CD8-positive, alpha-beta memory T cell (primary cell): ENCODE data around the gene LILRA6. TPM values are rescaled to one million over a fixed set of nuclear protein-coding genes. Genes with fewer than 3 reads are reported as not detected.
A peak's percentile ranks its signal among the peaks of the same experiment; 100 is the strongest.
"Not testable (repeated sequence)": the region's sequence is repeated elsewhere in the genome, so short reads cannot be mapped to it uniquely, and the experiment has no call there.

Source experiments
- CTCF ChIA-PET: fragments of 350-600 bp; sonication (Branson Sonifier 250); formaldehyde crosslinking; loops from one replicate; lab custom pipeline; 2021; ENCODE audit warnings: antibody characterized with exemption; lab: Charles Lee
- POLR2A ChIA-PET: fragments of 350-600 bp; sonication (Branson Sonifier 250); formaldehyde crosslinking; loops from one replicate; lab custom pipeline; 2021; ENCODE audit warnings: antibody characterized with exemption; lab: Charles Lee
- DNase-seq, 5 donors: peaks; one replicate each; pipeline versions ENCODE4 v3.0.0 to v3.0.0-alpha.2; 2020 to 2022; ENCODE audit warnings: mixed read lengths in 1 of 5
- H3K27ac ChIP-seq: one replicate; pipeline ENCODE4 v1.7.0; 2013; ENCODE audit warnings: low read depth, mild to moderate bottlenecking, low read length, moderate library complexity
- H3K27me3 ChIP-seq: 2 replicates; pipeline ENCODE4 v1.7.0; 2013; ENCODE audit warnings: low read length, mild to moderate bottlenecking; ENCODE audit not compliant: insufficient read depth, poor library complexity, severe bottlenecking
- H3K36me3 ChIP-seq: 2 replicates; pipeline ENCODE4 v1.7.0; 2013; ENCODE audit warnings: mild to moderate bottlenecking, low read length, moderate library complexity; ENCODE audit not compliant: insufficient read depth
- H3K4me1 ChIP-seq: 2 replicates; pipeline ENCODE4 v1.7.0; 2013; ENCODE audit warnings: mild to moderate bottlenecking, low read length, moderate library complexity; ENCODE audit not compliant: insufficient read depth
- H3K4me3 ChIP-seq: 2 replicates; pipeline ENCODE4 v1.7.0; 2013; ENCODE audit warnings: mild to moderate bottlenecking, low read length
- H3K9me3 ChIP-seq: 2 replicates; pipeline ENCODE4 v1.7.0; 2013; ENCODE audit warnings: mild to moderate bottlenecking, low read length
- H3K27ac Mint-ChIP-seq, 8 donors: one replicate each; pipeline ENCODE4 v1.8.0; 2020 to 2021; ENCODE audit warnings: mixed read lengths in 8 of 8, mild to moderate bottlenecking in 6 of 8, inconsistent platforms in 3 of 8, moderate library complexity in 3 of 8
- H3K27me3 Mint-ChIP-seq, 2 donors: one replicate each; pipeline ENCODE4 v1.8.0; 2020 to 2021; ENCODE audit warnings: mixed read lengths in 2 of 2, mild to moderate bottlenecking in 1 of 2, moderate library complexity in 1 of 2
- H3K36me3 Mint-ChIP-seq, 3 donors: one replicate each; pipeline ENCODE4 v1.8.0; 2020 to 2021; ENCODE audit warnings: mixed read lengths in 3 of 3, inconsistent platforms in 1 of 3, mild to moderate bottlenecking in 1 of 3
- H3K4me1 Mint-ChIP-seq, 3 donors: one replicate each; pipeline ENCODE4 v1.8.0; 2020 to 2021; ENCODE audit warnings: mixed read lengths in 3 of 3, inconsistent platforms in 1 of 3, mild to moderate bottlenecking in 1 of 3
- H3K4me3 Mint-ChIP-seq, 7 donors: one replicate each; pipeline ENCODE4 v1.8.0; 2020 to 2021; ENCODE audit warnings: mixed read lengths in 7 of 7, mild to moderate bottlenecking in 6 of 7, moderate library complexity in 4 of 7, inconsistent platforms in 2 of 7
- H3K9me3 Mint-ChIP-seq, 5 donors: one replicate each; pipeline ENCODE4 v1.8.0; 2020 to 2022; ENCODE audit warnings: mixed read lengths in 5 of 5, mild to moderate bottlenecking in 3 of 5, moderate library complexity in 2 of 5, inconsistent platforms in 1 of 5
- polyA plus RNA-seq: library from polyadenylated mRNA; unstranded; fragments of 300-500 nt; fragmentation: Illumina TruSeq; gene quantifications from one replicate; pipeline ENCODE4 v1.2.3, GENCODE V29; 2021
- total RNA-seq, 2 experiments: library from RNA; stranded (reverse); gene quantifications; one replicate each; pipeline ENCODE4 v1.2.3, GENCODE V29; 2021

Gene LILRA6
- total and polyA plus RNA-seq, 3 experiments from 2014 or later = 0.37 to 0.45 (median 0.42) TPM

DNA sequence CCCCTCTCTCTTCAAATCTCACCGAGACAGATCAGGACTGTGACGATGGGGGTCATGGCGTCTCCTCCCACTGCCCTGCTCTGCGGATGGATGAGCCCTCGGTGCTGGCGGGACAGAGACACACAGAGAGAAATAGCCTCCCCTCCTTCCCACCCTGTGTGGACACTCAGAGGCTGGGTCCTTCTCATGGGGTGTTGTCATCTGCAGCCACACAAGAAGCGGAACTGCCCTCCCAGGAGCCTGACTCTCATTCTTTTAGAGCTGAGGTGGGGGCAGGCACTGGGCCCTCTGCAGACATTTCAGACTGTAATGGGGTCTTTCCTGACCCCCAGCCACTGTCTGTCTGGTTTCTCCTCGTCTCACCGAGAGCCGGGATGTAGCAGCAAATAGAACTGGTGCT is 37.9 kb upstream of the LILRA6 start:
- POLR2A ChIA-PET, H3K27ac Mint-ChIP-seq, H3K4me1 Mint-ChIP-seq, H3K9me3 Mint-ChIP-seq, DNase-seq, H3K9me3 ChIP-seq, H3K4me3 ChIP-seq, H3K27ac ChIP-seq, H3K4me1 ChIP-seq, H3K36me3 Mint-ChIP-seq, CTCF ChIA-PET, H3K36me3 ChIP-seq, H3K4me3 Mint-ChIP-seq, H3K27me3 ChIP-seq: not testable (repeated sequence)
- peaks cover 17 to 64% of the 10 kb centered on the region in 2 donors for H3K27me3 Mint-ChIP-seq

DNA sequence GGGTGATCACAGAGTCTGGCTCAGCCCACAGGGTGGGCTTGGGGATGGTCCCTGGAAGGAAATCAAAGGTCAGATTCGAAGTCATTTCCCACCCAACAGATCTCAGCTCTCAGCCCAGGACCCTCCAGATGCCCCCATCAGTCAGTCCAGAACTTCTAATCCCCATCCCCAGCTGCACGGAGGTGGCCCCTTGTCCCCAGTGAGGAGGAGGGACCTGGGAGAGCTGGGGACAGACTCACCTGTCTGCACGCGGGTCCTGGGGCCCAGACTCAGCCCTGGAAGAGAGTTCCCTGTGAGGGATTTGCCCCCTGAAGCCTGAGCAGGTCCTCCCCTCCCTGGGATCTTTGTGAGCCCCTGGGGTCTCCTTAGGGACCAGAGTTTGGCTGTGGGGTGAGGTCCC is 37.4 kb upstream of the LILRA6 start:
- H3K4me3 ChIP-seq, DNase-seq, CTCF ChIA-PET, H3K4me1 ChIP-seq, H3K27me3 ChIP-seq, H3K36me3 ChIP-seq, H3K27ac ChIP-seq, H3K9me3 Mint-ChIP-seq, H3K9me3 ChIP-seq, H3K4me3 Mint-ChIP-seq, H3K36me3 Mint-ChIP-seq, POLR2A ChIA-PET, H3K4me1 Mint-ChIP-seq: not testable (repeated sequence)
- Mint-ChIP-seq H3K27ac (peak overlapping the region in 1 of 8 donors; percentile 39), H3K27me3 (peaks cover 17 to 65% of the 10 kb centered on the region in 2 donors)

DNA sequence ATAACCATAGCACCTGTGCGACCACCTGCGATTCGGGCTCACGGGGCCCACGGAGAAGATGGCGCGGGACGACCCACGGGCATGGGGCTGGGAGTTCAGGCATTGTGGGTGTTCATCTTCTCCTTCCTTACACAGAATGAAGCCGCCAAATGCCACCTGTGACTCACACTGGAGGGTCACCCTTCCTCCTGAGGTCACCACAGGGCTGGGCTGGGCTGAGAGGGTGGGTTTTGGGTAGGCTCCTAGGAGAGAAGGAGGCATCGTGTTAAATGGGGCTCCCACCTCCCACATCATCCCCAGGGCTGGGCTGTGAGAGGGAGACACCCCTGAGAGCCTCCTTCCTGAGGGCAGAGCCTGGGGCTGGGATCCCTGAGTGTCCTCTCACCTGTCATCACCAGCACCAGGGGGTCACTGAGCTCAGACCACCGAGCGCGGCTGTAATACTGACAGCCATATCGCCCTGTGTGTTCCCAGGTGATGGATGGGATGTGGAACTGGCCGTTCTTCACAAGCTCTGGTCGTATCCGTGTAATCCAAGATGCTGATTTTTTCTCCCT is 36.9 kb upstream of the LILRA6 start:
- H3K27me3 ChIP-seq = no peaks in the 10 kb centered on the region
- peaks cover 0 to 4% (median under 1%) of the 10 kb centered on the region in 3 donors for H3K4me1 Mint-ChIP-seq
- H3K9me3 ChIP-seq = no peaks in the 10 kb centered on the region
- no peaks in the 10 kb centered on the region for H3K9me3 Mint-ChIP-seq
- DNase-seq = no peak
- CTCF ChIA-PET = no interaction called here
- POLR2A ChIA-PET = no interaction called here
- H3K27ac ChIP-seq = no peak overlapping the region
- H3K27ac Mint-ChIP-seq = peak overlapping the region in 1 of 8 donors; percentile 39
- no peaks in the 10 kb centered on the region for H3K4me1 ChIP-seq
- no peaks in the 10 kb centered on the region for H3K36me3 Mint-ChIP-seq
- no peak overlapping the region for H3K4me3 Mint-ChIP-seq
- no peak overlapping the region for H3K4me3 ChIP-seq
- peaks cover 17 to 60% of the 10 kb centered on the region in 2 donors for H3K27me3 Mint-ChIP-seq
- H3K36me3 ChIP-seq = no peaks in the 10 kb centered on the region

DNA sequence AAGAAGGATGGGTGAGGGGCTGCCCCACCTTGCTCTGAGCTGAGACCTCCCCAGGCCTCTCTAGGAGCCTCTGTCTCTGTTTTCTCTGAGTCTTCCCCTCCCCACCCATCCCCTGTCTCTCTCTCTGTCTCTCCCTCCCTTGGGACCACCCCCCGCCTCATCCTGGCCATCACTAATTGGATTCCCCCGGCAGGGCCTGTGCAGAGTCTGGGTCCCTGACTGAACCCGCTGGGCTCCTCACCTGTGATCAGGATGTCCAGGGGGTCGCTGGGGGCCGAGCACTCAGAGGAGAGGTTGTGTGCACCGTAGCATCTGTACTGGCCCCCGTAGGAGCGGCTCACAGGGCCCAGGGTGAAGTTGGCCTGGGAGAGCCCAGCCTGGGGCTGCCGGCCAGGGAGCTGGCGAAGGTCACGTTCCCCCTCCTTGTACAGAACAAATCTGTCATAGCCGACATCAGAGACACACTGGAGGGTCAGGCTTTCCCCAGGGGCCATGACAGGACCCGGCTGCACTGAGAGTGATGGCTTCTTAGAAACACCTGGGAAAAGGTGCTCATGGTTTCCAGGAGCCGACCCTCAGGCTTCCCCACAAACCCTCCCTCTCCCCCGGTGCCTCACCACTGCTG is 36.1 kb upstream of the LILRA6 start:
- H3K27ac ChIP-seq, H3K4me3 ChIP-seq, H3K4me1 ChIP-seq, H3K4me1 Mint-ChIP-seq, H3K27me3 ChIP-seq, H3K9me3 ChIP-seq, H3K27ac Mint-ChIP-seq, POLR2A ChIA-PET, H3K36me3 Mint-ChIP-seq, CTCF ChIA-PET, H3K9me3 Mint-ChIP-seq, DNase-seq, H3K4me3 Mint-ChIP-seq, H3K36me3 ChIP-seq: not testable (repeated sequence)
- peaks cover 19 to 62% of the 10 kb centered on the region in 2 donors for H3K27me3 Mint-ChIP-seq

DNA sequence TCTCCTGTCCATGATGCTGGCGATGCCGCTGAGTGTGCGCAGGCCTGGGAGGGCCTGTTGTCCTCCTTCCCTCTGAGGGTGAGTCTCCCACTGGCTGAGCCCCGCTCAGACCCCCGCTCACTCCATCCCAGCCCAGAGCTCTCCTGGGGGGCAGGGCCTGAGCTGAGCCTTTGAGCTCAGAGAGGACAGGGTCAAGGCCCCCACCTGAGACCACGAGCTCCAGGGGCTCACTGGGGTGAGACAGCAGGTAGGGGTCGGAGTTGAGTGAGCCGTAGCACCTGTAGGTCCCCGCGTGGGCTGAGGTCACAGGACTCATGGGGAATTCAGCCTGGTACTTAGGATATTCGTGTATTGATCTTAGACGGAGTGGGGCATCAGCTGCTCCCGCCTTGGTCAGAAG is 35.5 kb upstream of the LILRA6 start:
- POLR2A ChIA-PET, H3K27ac Mint-ChIP-seq, CTCF ChIA-PET, H3K4me3 Mint-ChIP-seq, H3K36me3 Mint-ChIP-seq, H3K4me1 Mint-ChIP-seq, H3K9me3 Mint-ChIP-seq, H3K27me3 ChIP-seq, H3K36me3 ChIP-seq, H3K27ac ChIP-seq, H3K4me3 ChIP-seq, DNase-seq, H3K9me3 ChIP-seq, H3K4me1 ChIP-seq: not testable (repeated sequence)
- H3K27me3 Mint-ChIP-seq = peaks cover 19 to 62% of the 10 kb centered on the region in 2 donors

DNA sequence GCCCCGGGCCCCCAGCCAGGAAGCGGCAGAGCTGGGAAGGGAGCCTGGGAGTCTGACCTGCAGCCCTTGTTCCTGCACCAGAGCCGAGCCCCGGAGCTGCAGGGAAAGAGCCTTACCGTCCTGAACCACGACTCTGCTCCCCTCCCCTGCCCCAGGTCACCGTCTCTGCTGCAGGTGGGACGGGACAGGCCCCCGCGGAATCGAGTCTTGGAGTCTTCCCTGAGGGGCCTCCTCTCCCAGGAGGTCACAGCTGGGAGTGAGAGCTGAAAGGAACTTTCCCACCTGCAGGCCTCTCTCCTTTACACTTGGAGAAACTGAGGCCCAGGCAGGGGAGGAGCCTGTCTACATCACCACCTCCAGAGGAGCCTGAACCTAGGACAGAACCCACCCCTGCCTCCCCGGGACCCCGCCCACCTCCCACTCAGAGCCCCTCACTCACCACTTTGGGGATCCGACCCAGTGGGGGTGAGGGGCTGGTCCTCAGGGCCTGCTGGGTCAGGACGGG is 34.6 kb upstream of the LILRA6 start:
- H3K9me3 ChIP-seq, H3K4me3 Mint-ChIP-seq, H3K36me3 ChIP-seq, H3K36me3 Mint-ChIP-seq, H3K27me3 ChIP-seq, H3K4me3 ChIP-seq, POLR2A ChIA-PET, CTCF ChIA-PET, H3K4me1 Mint-ChIP-seq, H3K9me3 Mint-ChIP-seq, H3K27ac ChIP-seq, H3K27ac Mint-ChIP-seq, DNase-seq, H3K4me1 ChIP-seq: not testable (repeated sequence)
- H3K27me3 Mint-ChIP-seq = peaks cover 19 to 58% of the 10 kb centered on the region in 2 donors

DNA sequence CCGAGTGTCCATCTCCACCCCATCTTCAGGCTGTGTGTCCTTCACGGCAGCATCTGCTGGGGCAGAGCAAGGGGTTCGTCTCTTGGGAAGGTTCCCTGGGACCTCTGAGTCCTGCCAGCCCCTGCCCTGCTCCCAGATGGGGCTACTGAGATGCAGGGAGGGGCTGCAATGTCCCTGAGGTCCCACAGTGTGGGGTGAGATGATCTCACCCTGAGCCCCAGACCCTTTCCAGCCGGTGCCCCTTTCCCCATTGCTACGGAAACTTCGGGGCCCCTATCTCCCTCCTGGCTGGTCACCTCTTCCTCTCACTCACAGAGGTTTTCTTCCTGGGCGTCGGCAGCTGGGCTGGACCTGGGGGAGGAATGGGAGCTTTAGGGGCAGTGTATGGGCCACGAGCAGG is 33.4 kb upstream of the LILRA6 start:
- H3K36me3 Mint-ChIP-seq = no peaks in the 10 kb centered on the region
- H3K27ac Mint-ChIP-seq = no peak overlapping the region
- ChIA-PET CTCF (no interaction called here), POLR2A (no interaction called here)
- H3K27me3 ChIP-seq = no peaks in the 10 kb centered on the region
- H3K36me3 ChIP-seq = no peaks in the 10 kb centered on the region
- no peak for DNase-seq
- peaks cover 26 to 49% of the 10 kb centered on the region in 2 donors for H3K27me3 Mint-ChIP-seq
- no peak overlapping the region for H3K4me3 ChIP-seq
- H3K9me3 Mint-ChIP-seq = no peaks in the 10 kb centered on the region
- H3K4me1 Mint-ChIP-seq = no peaks in the 10 kb centered on the region
- no peak overlapping the region for H3K4me3 Mint-ChIP-seq
- no peaks in the 10 kb centered on the region for H3K4me1 ChIP-seq
- H3K27ac ChIP-seq = no peak overlapping the region
- no peaks in the 10 kb centered on the region for H3K9me3 ChIP-seq

DNA sequence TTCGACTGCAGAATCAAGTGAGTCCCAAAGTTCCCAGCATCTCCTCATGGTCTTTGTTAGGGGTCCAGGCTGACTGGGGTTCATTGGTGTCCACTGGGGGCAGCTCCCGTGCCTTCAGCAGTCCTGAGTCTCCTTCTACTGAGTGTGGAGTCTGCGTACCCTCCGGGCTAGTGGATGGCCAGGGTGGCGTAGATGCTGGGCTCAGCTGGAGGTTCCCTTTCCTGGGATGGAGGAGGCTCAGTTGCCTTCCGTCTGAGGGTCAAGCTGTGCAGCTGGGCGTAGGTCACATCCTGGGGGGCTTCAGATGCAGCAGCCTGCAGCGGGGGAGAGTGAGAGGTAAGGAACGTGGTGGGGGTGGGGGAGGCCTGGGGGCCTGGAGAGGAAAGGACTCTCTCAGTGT is 31.9 kb upstream of the LILRA6 start:
- H3K36me3 ChIP-seq, H3K27ac ChIP-seq, DNase-seq, H3K27ac Mint-ChIP-seq, H3K9me3 ChIP-seq, H3K4me1 Mint-ChIP-seq, H3K36me3 Mint-ChIP-seq, CTCF ChIA-PET, H3K27me3 ChIP-seq, H3K9me3 Mint-ChIP-seq, POLR2A ChIA-PET, H3K4me1 ChIP-seq, H3K4me3 ChIP-seq, H3K4me3 Mint-ChIP-seq: not testable (repeated sequence)
- peaks cover 24 to 44% of the 10 kb centered on the region in 2 donors for H3K27me3 Mint-ChIP-seq
